Daoy (cell line): ENCODE measurements around the gene NAP1L3. TPM values are rescaled to one million over a fixed set of nuclear protein-coding genes. Genes with fewer than 3 reads are reported as not detected.

Experiments used
- DNase-seq: peaks from one replicate; pipeline ENCODE4 v3.0.0-alpha.2; 2015; ENCODE audit warnings: low read depth
- total RNA-seq: library from RNA; depleted of rRNA; stranded (reverse); fragments of >200 nt; shearing (Covaris generic); gene quantifications from 2 replicates; pipeline ENCODE4 v1.2.3, GENCODE V29; 2014; rRNA removed

Gene NAP1L3
- total RNA-seq: 10.2 and 19.1 TPM in 2 replicates

- peak; percentile 81 for DNase-seq
Observed at GRCh38 chrX:93673056-93673868, at the start of gene NAP1L3. NAP1L3 (minus strand) TSS chrX:93673578; CDS start chrX:93673304, 274 bp downstream.

GRCh38 chrX:93711076-93711475, 37.7 kb upstream of the NAP1L3 start:
- DNase-seq: no peak

GRCh38 chrX:93703701-93704100, 30.3 kb upstream of the NAP1L3 start:
- DNase-seq: no peak

- DNase-seq: peak; percentile 11
Observed at GRCh38 chrX:93695981-93696380, 22.6 kb upstream of the NAP1L3 start.

GRCh38 chrX:93673869-93674271, 492 bp upstream of the NAP1L3 start, which contains the start of gene FAM133A:
FAM133A (plus strand) TSS chrX:93674206; CDS start chrX:93709420, 35,214 bp downstream.
- DNase-seq: peak; percentile 38

GRCh38 chrX:93660575-93660974, 12.8 kb downstream of the NAP1L3 start:
- DNase-seq: no peak

- DNase-seq: no peak
Observed at GRCh38 chrX:93649381-93649780, 24.0 kb downstream of the NAP1L3 start.

GRCh38 chrX:93637591-93637990, 35.8 kb downstream of the NAP1L3 start:
- DNase-seq: no peak

Other genes starting within 250 kb of the NAP1L3 start
- 2.1 and 4.9 TPM in 2 replicates for gene FAM133A, start 628 bp upstream of the NAP1L3 start, total RNA-seq